Endothelial cell of umbilical vein (primary cell): ENCODE results near the gene HOXB2. TPM values are rescaled to one million over a fixed set of nuclear protein-coding genes. Genes with fewer than 3 reads are reported as not detected.

Source experiments
- BruUV-seq: library from RNA; stranded (reverse); fragments of 400-500 nt; replicated peaks from 2 replicates; lab custom pipeline; 2021; lab: Mats Ljungman, UMichigan
- CTCF ChIA-PET: fragments of 300-600, 350-600 bp; sonication (Branson Sonifier 250); formaldehyde crosslinking; loops from one replicate; lab custom pipeline; 2021; ENCODE audit warnings: antibody characterized with exemption, inconsistent platforms; lab: Charles Lee
- POLR2A ChIA-PET: fragments of 300-600, 350-600 bp; sonication (Branson Sonifier 250); formaldehyde crosslinking; loops from one replicate; lab custom pipeline; 2021; ENCODE audit warnings: antibody characterized with exemption, inconsistent platforms; lab: Charles Lee
- DNase-seq: peaks from one replicate; pipeline ENCODE4 v3.0.0-alpha.2; 2011; ENCODE audit warnings: low read depth, low spot score
- FAIRE-seq: peaks from 2 replicates; lab custom pipeline; 2011; peaks lifted over from hg19 to GRCh38; lab: Jason Lieb, UNC
- H2AFZ ChIP-seq: 2 replicates; pipeline ENCODE4 v1.6.0; 2012; ENCODE audit warnings: low read depth, low read length, control low read depth, inconsistent platforms
- H3K27ac ChIP-seq: 2 replicates; pipeline ENCODE4 v1.5.1; 2011; ENCODE audit warnings: low read depth, mild to moderate bottlenecking, control low read depth, low read length, moderate library complexity; ENCODE audit not compliant: insufficient read depth
- H3K27me3 ChIP-seq, 2 experiments: 2 replicates each; pipeline versions ENCODE4 v1.6.0 to v1.6.1; 2011; ENCODE audit warnings: low read length in 2 of 2, mixed read lengths in 1 of 2; ENCODE audit not compliant: control insufficient read depth in 2 of 2, insufficient read depth in 2 of 2
- H3K36me3 ChIP-seq, 2 experiments: 2 replicates in 1 of 2; 3 replicates in 1 of 2; pipeline ENCODE4 v1.5.1; 2011; ENCODE audit warnings: low read length in 2 of 2, mild to moderate bottlenecking in 1 of 2, moderate library complexity in 1 of 2; ENCODE audit not compliant: control insufficient read depth in 2 of 2, insufficient read depth in 2 of 2; ENCODE audit errors: extremely low read depth in 1 of 2
- H3K4me1 ChIP-seq: 3 replicates; pipeline ENCODE4 v1.5.1; 2011; ENCODE audit warnings: mild to moderate bottlenecking, low read length; ENCODE audit not compliant: control insufficient read depth, insufficient read depth; ENCODE audit errors: extremely low read depth
- H3K4me2 ChIP-seq: 2 replicates; pipeline ENCODE4 v1.6.1; 2011; ENCODE audit warnings: low read length, control low read depth, mixed read lengths; ENCODE audit not compliant: insufficient read depth
- H3K4me3 ChIP-seq, 3 experiments: fragments of 200-600 bp in 1 of 3; sonication (generic), shearing (Covaris generic) in 1 of 3; replicated peaks in 1 of 3; 2 replicates each; pipeline ENCODE4 v1.5.1; 2011 to 2016; ENCODE audit warnings: control low read depth in 3 of 3, low read length in 3 of 3, mild to moderate bottlenecking in 2 of 3, inconsistent platforms in 1 of 3, low read depth in 1 of 3, moderate library complexity in 1 of 3; ENCODE audit not compliant: insufficient read depth in 1 of 3
- H3K79me2 ChIP-seq: 2 replicates; pipeline ENCODE4 v1.6.0; 2012; ENCODE audit warnings: low read length, inconsistent platforms; ENCODE audit not compliant: control insufficient read depth, insufficient read depth
- H3K9ac ChIP-seq: replicated peaks from 2 replicates; pipeline ENCODE3; 2011; ENCODE audit warnings: low read length, control low read depth; ENCODE audit not compliant: insufficient read depth; ENCODE audit errors: extremely low read depth
- H3K9me1 ChIP-seq: replicated peaks from 3 replicates; pipeline ENCODE4 v1.6.0; 2011; ENCODE audit warnings: mild to moderate bottlenecking, low read length; ENCODE audit not compliant: control insufficient read depth, insufficient read depth; ENCODE audit errors: extremely low read depth
- H3K9me3 ChIP-seq: replicated peaks from 2 replicates; pipeline ENCODE4 v1.5.1; 2012; ENCODE audit warnings: low read length, inconsistent platforms; ENCODE audit not compliant: control insufficient read depth, insufficient read depth
- H4K20me1 ChIP-seq: replicated peaks from 2 replicates; pipeline ENCODE3; 2011; ENCODE audit warnings: mild to moderate bottlenecking, low read length; ENCODE audit not compliant: control insufficient read depth, insufficient read depth; ENCODE audit errors: extremely low read depth
- CTCF ChIP-seq, 2 donors: IDR thresholded peaks; 1 replicate in 1 of 2; 2 replicates in 1 of 2; pipeline ENCODE4 v1.5.1; 2011; ENCODE audit warnings: low read length in 2 of 2, mild to moderate bottlenecking in 2 of 2, moderate library complexity in 2 of 2, control low read depth in 1 of 2, inconsistent platforms in 1 of 2, low read depth in 1 of 2; ENCODE audit not compliant: insufficient read depth in 1 of 2; ENCODE audit errors: extremely low read depth in 1 of 2
- EZH2 ChIP-seq: IDR thresholded peaks from 2 replicates; pipeline ENCODE4 v1.6.1; 2012; ENCODE audit warnings: borderline replicate concordance, low read depth, mild to moderate bottlenecking, moderate library complexity, low read length, inconsistent platforms; ENCODE audit not compliant: severe bottlenecking
- FOS ChIP-seq: IDR thresholded peaks from 2 replicates; pipeline ENCODE4 v1.6.1; 2011; ENCODE audit warnings: mild to moderate bottlenecking, low read length, moderate library complexity, borderline replicate concordance; ENCODE audit not compliant: insufficient read depth
- GATA2 ChIP-seq: IDR thresholded peaks from 2 replicates; pipeline ENCODE4 v1.7.0; 2011; ENCODE audit warnings: low read depth, mild to moderate bottlenecking, moderate library complexity, mixed read lengths, low read length; ENCODE audit not compliant: insufficient read length, insufficient read depth
- JUN ChIP-seq: IDR thresholded peaks from 2 replicates; pipeline ENCODE4 v1.6.1; 2011; ENCODE audit warnings: borderline replicate concordance, low read depth; ENCODE audit not compliant: insufficient read length, insufficient read depth
- MAX ChIP-seq: IDR thresholded peaks from 2 replicates; pipeline ENCODE4 v1.6.1; 2011; ENCODE audit not compliant: insufficient read depth, insufficient read length
- MYC ChIP-seq: IDR thresholded peaks from one replicate; pipeline ENCODE4 v1.6.1; 2011; ENCODE audit warnings: mild to moderate bottlenecking, low read depth, low read length
- POLR2A ChIP-seq: IDR thresholded peaks from 2 replicates; pipeline ENCODE4 v1.6.1; 2012; ENCODE audit warnings: low read depth, mild to moderate bottlenecking, control low read depth, low read length
- POLR2AphosphoS5 ChIP-seq: IDR thresholded peaks from 2 replicates; pipeline ENCODE4 v1.6.1; 2012; ENCODE audit warnings: low read depth, mild to moderate bottlenecking, control low read depth, low read length, moderate library complexity; ENCODE audit not compliant: insufficient read depth
- dilution Hi-C: fragments of 300-500 bp; cut with MboI; formaldehyde crosslinking; loops from one replicate; pipeline ENCODE4 v1.15.0; 2019; ENCODE audit warnings: low sequenced_read_pairs; ENCODE audit not compliant: extremely low pct_ligation_motif_present
- intact Hi-C: fragments of 100-400 bp; cut with micrococcal nuclease; formaldehyde crosslinking; loops from one replicate; pipeline ENCODE4 v1.10.0; 2022
- polyA plus RNA-seq, 4 experiments: library from polyadenylated mRNA; depleted of rRNA in 3 of 4; stranded (reverse) in 3 of 4; unstranded in 1 of 4; fragments of >200 nt; gene quantifications; 2 replicates each; pipeline versions ENCODE4 v1.2.1 to v1.2.3, GENCODE V29; 2011 to 2012; ENCODE audit warnings: missing spikeins in 1 of 4
- total RNA-seq: library from RNA; stranded (reverse); gene quantifications from 2 replicates; pipeline ENCODE4 v1.2.3, GENCODE V29; 2021

HOXB2 gene
- total and polyA plus RNA-seq, 2 donors (not counting 3 experiments of a cell fraction or from before 2014, with no cell fraction given): 14.1 to 23.3 TPM

- intact Hi-C loops: no loop called here
- FAIRE-seq: no peak
- BruUV-seq: no TSS peak
- no peaks in the 10 kb centered on the region for H4K20me1 ChIP-seq
- H3K4me3 ChIP-seq: no peak overlapping the region
- peaks cover 45 to 51% of the 10 kb centered on the region in 2 experiments for H3K27me3 ChIP-seq
- no peak for DNase-seq
- dilution Hi-C loops: no loop called here
- POLR2A ChIA-PET: no interaction called here
- H3K27ac ChIP-seq: no peak overlapping the region
- CTCF ChIA-PET: interaction anchor here (1.1 kb wide), 1 partner anchor 104 kb away, joined by 3 read pairs; no protein-coding TSS in a partner anchor
- TF ChIP-seq POLR2A (no peak), FOS (no peak), MAX (no peak), MYC (no peak), EZH2 (no peak), GATA2 (no peak), CTCF (IDR thresholded peaks at IDR 0.05; ENCODE audit: extremely low read depth in 1 of 2, insufficient read depth in 1 of 2, low read depth in 1 of 2, low read length in 2 of 2) (no peak), POLR2AphosphoS5 (no peak), JUN (no peak)
- H3K9ac ChIP-seq: no peak overlapping the region
- no peaks in the 10 kb centered on the region for H3K36me3 ChIP-seq
- H3K4me1 ChIP-seq: no peaks in the 10 kb centered on the region
- no peak overlapping the region for H3K4me2 ChIP-seq
- H3K9me3 ChIP-seq: no peaks in the 10 kb centered on the region
- no peaks in the 10 kb centered on the region for H3K79me2 ChIP-seq
- no peaks in the 10 kb centered on the region for H3K9me1 ChIP-seq
- H2AFZ ChIP-seq: no peak overlapping the region
These were observed 30.4 kb downstream of the HOXB2 start for GRCh38 chr17:48514477-48514876.
